Spleen (tissue), 11 donors: ENCODE measurements around the gene NOM1. TPM values are rescaled to one million over a fixed set of nuclear protein-coding genes. Genes with fewer than 3 reads are reported as not detected.

ENCODE experiments used
- DNase-seq: peaks from one replicate; pipeline ENCODE4 v3.0.0-alpha.2; 2020
- H3K27ac ChIP-seq, 8 donors: fragments of 200-600 bp; sonication (generic) in 7 of 8; 1 replicate in 4 of 8; 2 replicates in 4 of 8; pipeline versions ENCODE4 v1.5.0 to v1.8.0; 2016 to 2021; ENCODE audit warnings: inconsistent platforms in 4 of 8, mild to moderate bottlenecking in 4 of 8, moderate library complexity in 1 of 8
- H3K27me3 ChIP-seq, 7 donors: fragments of 200-600 bp; sonication (generic) in 6 of 7; replicated peaks in 1 of 7; 1 replicate in 4 of 7; 2 replicates in 3 of 7; pipeline versions ENCODE4 v1.5.0 to v1.8.0; 2016 to 2021; ENCODE audit warnings: inconsistent platforms in 3 of 7, mild to moderate bottlenecking in 1 of 7
- H3K36me3 ChIP-seq, 6 donors: fragments of 200-600 bp; sonication (generic) in 5 of 6; 1 replicate in 4 of 6; 2 replicates in 2 of 6; pipeline versions ENCODE4 v1.5.0 to v1.8.0; 2016 to 2021; ENCODE audit warnings: inconsistent platforms in 2 of 6
- H3K4me1 ChIP-seq, 6 donors: fragments of 200-600 bp; sonication (generic) in 5 of 6; 1 replicate in 3 of 6; 2 replicates in 3 of 6; pipeline versions ENCODE4 v1.5.0 to v1.8.0; 2016 to 2021; ENCODE audit warnings: inconsistent platforms in 3 of 6
- H3K4me3 ChIP-seq, 8 donors: fragments of 200-600 bp; sonication (generic) in 7 of 8; 1 replicate in 4 of 8; 2 replicates in 4 of 8; pipeline versions ENCODE4 v1.5.0 to v1.8.0; 2016 to 2021; ENCODE audit warnings: inconsistent platforms in 4 of 8, mild to moderate bottlenecking in 4 of 8, moderate library complexity in 2 of 8
- H3K9me3 ChIP-seq, 8 donors: fragments of 200-600 bp; sonication (generic) in 7 of 8; 1 replicate in 4 of 8; 2 replicates in 4 of 8; pipeline versions ENCODE4 v1.5.0 to v1.8.0; 2016 to 2021; ENCODE audit warnings: inconsistent platforms in 4 of 8
- CTCF ChIP-seq, 11 experiments: fragments of 200-600 bp in 7 of 11; fragments of 450-650 bp in 4 of 11; sonication (generic) in 4 of 11; IDR thresholded peaks in 8 of 11; conservative IDR thresholded peaks in 3 of 11; 1 replicate in 7 of 11; 2 replicates in 4 of 11; pipeline versions ENCODE4 v1.4.0 to v1.8.0; 2016 to 2021; ENCODE audit warnings: antibody characterized with exemption in 11 of 11, inconsistent platforms in 4 of 11, mild to moderate bottlenecking in 1 of 11
- POLR2A ChIP-seq, 3 donors: fragments of 450-650 bp; IDR thresholded peaks; one replicate each; pipeline ENCODE4 v1.5.1; 2017; ENCODE audit warnings: antibody characterized with exemption in 3 of 3, mild to moderate bottlenecking in 1 of 3
- POLR2AphosphoS5 ChIP-seq, 3 donors: sonication (generic); formaldehyde crosslinking; IDR thresholded peaks; one replicate each; pipeline ENCODE4 v1.5.1; 2017; ENCODE audit warnings: antibody characterized with exemption in 3 of 3
- WGBS, 5 donors: extraction: QIAGEN DNeasy Blood & Tissue Kit in 3 of 5; methylation state at CpG; one replicate each; pipeline versions ENCODE4 v1.1.5 to v1.1.7; 2013 to 2018; 5-methylcytosine and 5-hydroxymethylcytosine counted together
- intact Hi-C: fragments of 100-400 bp; cut with DNase I; formaldehyde crosslinking; loops from one replicate; pipeline ENCODE4 v1.15.0; 2023; ENCODE audit warnings: low total_unique reads
- polyA plus RNA-seq, 3 donors: library from polyadenylated mRNA; stranded (reverse); fragments of 200-250 nt; gene quantifications; one replicate each; pipeline ENCODE4 v1.2.1, GENCODE V29; 2013
- total RNA-seq, 7 donors: library from RNA; depleted of rRNA in 3 of 7; stranded (reverse); fragments of >200 nt in 3 of 7; fragmentation: NEBNext Ultra II Directional in 4 of 7; extraction: Animal tissue kit (Norgen Biotek cat#: 25700) in 4 of 7; gene quantifications; one replicate each; pipeline versions ENCODE4 v1.1.0 to v1.2.1, GENCODE V29; 2016 to 2021
- donor health status: healthy with polysubstance abuse.
- donor health status: DM: no; HTN: no; CAD: no; lungs with moderate emphysema.
- donor health status: DM: no; HTN: no; CAD: no.
- donor health status: Bipolar disorder and iron deficiency.
- donor health status: healthy.
- donor health status: DM: no; HTN: no; CAD: no.
- donor health status: DM: yes; HTN: yes; CAD: no.

The NOM1 gene
- total and polyA plus RNA-seq, 10 donors: 4.5 to 31.1 (median 22.0) TPM

GRCh38 chr7:156975620-156976019, 26.1 kb downstream of the NOM1 start:
- intact Hi-C loops: loop anchor here (10.0 kb wide), 1 partner anchor 299 kb away; no protein-coding TSS in a partner anchor
- 94 to 100% (median 96%) methylated on average over 5 of the region's 5 CpGs for WGBS, 5 donors
- peaks cover 3 to 24% (median 18%) of the 10 kb centered on the region in 8 donors for H3K9me3 ChIP-seq
- no peaks in the 10 kb centered on the region for H3K27me3 ChIP-seq
- H3K27ac ChIP-seq: no peak overlapping the region
- H3K36me3 ChIP-seq: peaks cover 0 to 45% (median 25%) of the 10 kb centered on the region in 6 donors
- H3K4me3 ChIP-seq: no peak overlapping the region
- no peaks in the 10 kb centered on the region for H3K4me1 ChIP-seq
- DNase-seq: no peak
- TF ChIP-seq POLR2A (IDR thresholded peaks at IDR 0.05) (no peak), POLR2AphosphoS5 (IDR thresholded peaks at IDR 0.05) (no peak), CTCF (IDR thresholded peaks at IDR 0.05 in 8 of 11, conservative IDR thresholded peaks at IDR 0.05 in 3 of 11) (no peak)

DNA sequence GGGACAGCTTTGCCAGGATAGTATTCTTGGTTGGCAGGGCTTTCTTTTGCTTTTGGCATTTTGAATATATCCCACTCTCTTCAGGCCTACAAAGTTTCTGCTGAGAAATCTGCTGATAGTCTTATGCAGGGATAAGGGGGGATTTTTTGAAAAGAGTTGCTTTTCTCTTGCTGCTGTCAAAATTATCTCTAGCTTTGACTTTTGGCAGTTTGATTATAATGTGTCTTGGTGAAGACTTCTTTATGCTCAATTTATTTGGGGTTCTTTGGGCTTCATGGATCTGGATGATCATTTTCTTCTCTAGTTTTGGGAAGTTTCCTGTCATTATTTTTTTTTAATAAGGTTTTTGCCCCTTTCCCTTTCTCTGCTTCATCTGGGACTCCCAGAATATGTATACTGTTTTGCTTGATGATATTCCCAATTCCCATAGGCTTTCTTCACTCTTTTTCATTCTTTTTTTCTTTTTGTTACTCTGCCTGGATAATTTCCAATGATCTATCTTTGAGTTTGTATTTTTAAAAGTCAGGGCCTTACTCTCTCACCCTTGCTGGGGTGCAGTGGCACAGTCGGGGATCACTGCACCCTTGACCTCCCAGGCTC, 29.6 kb downstream of the NOM1 start:
- Histone ChIP-seq H3K36me3 (peaks cover 0 to 10% (median 2%) of the 10 kb centered on the region in 6 donors), H3K4me1 (no peaks in the 10 kb centered on the region), H3K9me3 (peaks cover 3 to 24% (median 18%) of the 10 kb centered on the region in 8 donors), H3K27me3 (no peaks in the 10 kb centered on the region), H3K27ac (no peak overlapping the region), H3K4me3 (no peak overlapping the region)
- intact Hi-C loops: loop anchor here (10.0 kb wide), 1 partner anchor 296 kb away; no protein-coding TSS in a partner anchor
- TF ChIP-seq CTCF (IDR thresholded peaks at IDR 0.05 in 8 of 11, conservative IDR thresholded peaks at IDR 0.05 in 3 of 11): no peak
- TF ChIP-seq POLR2AphosphoS5 (IDR thresholded peaks at IDR 0.05): no peak
- no peak for TF ChIP-seq POLR2A (IDR thresholded peaks at IDR 0.05)
- no peak for DNase-seq
- 92 to 100% (median 96%) methylated on average over 1 of the region's 1 CpG for WGBS, 5 donors

GRCh38 chr7:156979711-156980110, 30.2 kb downstream of the NOM1 start:
- Histone ChIP-seq H3K27me3 (no peaks in the 10 kb centered on the region), H3K36me3 (peaks cover 0 to 10% (median 2%) of the 10 kb centered on the region in 6 donors), H3K9me3 (peaks cover 3 to 24% (median 18%) of the 10 kb centered on the region in 8 donors), H3K4me3 (no peak overlapping the region), H3K27ac (no peak overlapping the region), H3K4me1 (no peaks in the 10 kb centered on the region)
- intact Hi-C loops: loop anchor here (10.0 kb wide), 1 partner anchor 295 kb away; no protein-coding TSS in a partner anchor
- TF ChIP-seq POLR2AphosphoS5 (IDR thresholded peaks at IDR 0.05) (no peak), POLR2A (IDR thresholded peaks at IDR 0.05) (no peak), CTCF (IDR thresholded peaks at IDR 0.05 in 8 of 11, conservative IDR thresholded peaks at IDR 0.05 in 3 of 11) (no peak)
- no peak for DNase-seq
- WGBS, 5 donors: 92 to 97% (median 95%) methylated on average over 4 of the region's 4 CpGs

DNA sequence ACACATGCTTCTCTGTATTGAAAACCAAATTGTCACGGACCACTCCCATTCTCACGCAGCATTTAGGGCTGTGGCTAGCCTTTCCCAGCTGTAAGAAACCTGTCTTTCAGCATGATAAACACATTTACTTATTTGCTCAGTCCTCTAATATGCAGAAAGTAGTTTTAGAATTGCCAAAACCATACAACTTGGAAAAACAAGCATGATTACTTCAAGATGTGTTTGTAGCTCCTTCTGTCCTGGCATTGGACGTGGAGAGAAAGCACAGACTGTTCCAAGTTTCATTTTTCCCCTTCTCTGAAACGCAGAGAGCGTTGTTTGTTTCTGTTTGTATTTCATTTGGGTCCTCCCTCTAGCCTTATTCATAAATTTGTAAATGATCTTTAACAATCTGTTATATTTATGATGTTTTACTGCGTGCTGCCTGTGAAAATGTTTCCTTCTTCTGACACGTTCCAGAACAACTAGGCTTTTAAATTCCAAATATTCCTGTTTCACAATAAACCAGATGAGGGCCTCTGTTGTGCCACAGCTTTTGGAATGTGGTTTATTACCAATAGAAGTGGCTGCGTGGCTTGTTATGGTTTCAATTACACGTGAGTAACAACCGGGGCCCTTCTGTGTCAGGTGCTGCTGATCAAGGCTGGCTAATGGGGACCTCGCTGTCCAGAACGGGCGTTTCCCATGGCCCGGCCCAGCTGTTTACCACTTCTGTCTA, 34.8 kb downstream of the NOM1 start:
- no peak overlapping the region for H3K27ac ChIP-seq

More for the DNA sequence above, 34.8 kb downstream of the NOM1 start:
- Histone ChIP-seq H3K9me3 (peaks cover 1 to 10% (median 7%) of the 10 kb centered on the region in 8 donors), H3K4me1 (no peaks in the 10 kb centered on the region), H3K27me3 (peaks cover 0 to 8% (median 0%) of the 10 kb centered on the region in 7 donors), H3K4me3 (no peak overlapping the region), H3K36me3 (peaks cover 0 to 3% (median 0%) of the 10 kb centered on the region in 6 donors)
- intact Hi-C loops: no loop called here
- no peak for DNase-seq
- WGBS, 5 donors: 76 to 88% (median 87%) methylated on average over 14 of the region's 14 CpGs
- TF ChIP-seq POLR2AphosphoS5 (IDR thresholded peaks at IDR 0.05): no peak
- TF ChIP-seq CTCF (IDR thresholded peaks at IDR 0.05 in 8 of 11, conservative IDR thresholded peaks at IDR 0.05 in 3 of 11): no peak
- no peak for TF ChIP-seq POLR2A (IDR thresholded peaks at IDR 0.05)
